ENCODE measurements around the gene SLC35F6. TPM values are rescaled to one million over a fixed set of nuclear protein-coding genes. Genes with fewer than 3 reads are reported as not detected.

Gene SLC35F6
- total and polyA plus RNA-seq, 4 donors: 14.8 to 49.9 (median 21.4) TPM

DNA sequence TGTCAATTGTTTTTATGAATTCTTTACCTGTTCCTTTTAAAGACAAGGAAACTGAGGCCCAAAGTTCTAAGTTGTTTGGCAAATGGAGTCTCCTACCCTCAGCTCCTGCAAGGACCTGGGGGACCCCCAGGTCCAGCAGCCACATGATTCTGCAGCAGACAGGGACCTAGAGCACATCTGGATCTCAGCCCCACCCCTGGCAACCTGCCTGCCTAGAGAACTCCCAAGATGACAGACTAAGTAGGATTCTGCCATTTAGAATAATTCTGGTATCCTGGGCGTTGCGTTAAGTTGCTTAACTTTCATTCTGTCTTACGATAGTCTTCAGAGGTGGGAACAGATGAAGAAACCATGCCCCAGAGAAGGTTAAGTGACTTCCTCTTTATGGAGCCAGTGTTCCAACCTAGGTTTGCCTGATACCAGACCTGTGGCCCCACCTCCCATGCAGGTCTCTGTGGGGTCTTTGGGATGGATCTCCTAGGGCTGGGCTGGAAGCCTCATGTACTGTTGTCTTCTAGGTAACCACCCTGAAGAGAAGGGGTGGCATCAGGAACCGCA, 16.2 kb downstream of the SLC35F6 start:
- H3K27ac ChIP-seq (ENCODE audit: low read depth in 1 of 2, low read length in 1 of 2): no peak overlapping the region
- peaks cover 6 to 41% (median 19%) of the 10 kb centered on the region in 4 donors for H3K36me3 ChIP-seq (ENCODE audit: control insufficient read depth in 4 of 4, insufficient read depth in 4 of 4, low read length in 4 of 4)

DNA sequence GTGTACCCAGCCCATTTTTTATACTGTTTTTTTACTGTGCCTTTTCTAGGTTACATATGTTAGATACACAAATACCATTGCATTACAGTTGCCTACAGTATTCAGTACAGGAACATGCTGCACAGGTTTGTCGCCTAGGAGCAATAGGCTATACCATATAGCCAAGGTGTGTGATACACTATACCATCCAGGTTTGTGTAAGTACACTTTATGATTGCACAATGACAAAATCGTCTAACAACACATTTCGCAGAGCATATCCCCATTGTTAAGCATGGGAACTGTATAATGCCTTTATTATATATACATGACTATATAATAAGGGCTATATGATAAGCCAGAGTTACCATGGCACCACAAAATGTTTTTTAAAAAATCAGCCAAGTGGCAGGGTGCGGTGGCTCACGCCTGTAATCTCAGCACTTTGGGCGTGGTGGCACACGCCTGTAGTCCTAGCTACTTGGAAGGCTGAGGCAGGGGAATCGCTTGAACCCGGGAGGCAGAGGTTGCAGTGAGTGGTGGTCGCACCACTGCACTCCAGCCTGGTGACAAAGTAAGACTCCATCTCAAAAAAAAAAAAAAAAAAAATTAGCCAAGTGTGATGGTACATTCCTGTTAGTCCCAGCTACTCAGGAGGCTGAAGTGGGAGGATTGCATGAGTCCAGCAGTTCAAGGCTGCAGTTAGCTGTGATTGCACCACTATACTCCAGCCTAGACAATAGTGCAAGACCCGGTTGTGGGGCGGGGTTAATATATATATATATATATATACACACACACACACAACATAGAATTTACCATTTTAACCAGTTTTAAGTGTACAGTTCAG, 19.0 kb downstream of the SLC35F6 start:
- no peak for DNase-seq
- H3K27ac ChIP-seq (ENCODE audit: low read depth in 1 of 2, low read length in 1 of 2): no peak overlapping the region
- no peak for ATAC-seq (ENCODE audit: insufficient read depth, low FRiP score)
- H3K9ac ChIP-seq (ENCODE audit: insufficient read depth in 1 of 2, low read length in 2 of 2): no peak overlapping the region
- TF ChIP-seq, protein P1, sequence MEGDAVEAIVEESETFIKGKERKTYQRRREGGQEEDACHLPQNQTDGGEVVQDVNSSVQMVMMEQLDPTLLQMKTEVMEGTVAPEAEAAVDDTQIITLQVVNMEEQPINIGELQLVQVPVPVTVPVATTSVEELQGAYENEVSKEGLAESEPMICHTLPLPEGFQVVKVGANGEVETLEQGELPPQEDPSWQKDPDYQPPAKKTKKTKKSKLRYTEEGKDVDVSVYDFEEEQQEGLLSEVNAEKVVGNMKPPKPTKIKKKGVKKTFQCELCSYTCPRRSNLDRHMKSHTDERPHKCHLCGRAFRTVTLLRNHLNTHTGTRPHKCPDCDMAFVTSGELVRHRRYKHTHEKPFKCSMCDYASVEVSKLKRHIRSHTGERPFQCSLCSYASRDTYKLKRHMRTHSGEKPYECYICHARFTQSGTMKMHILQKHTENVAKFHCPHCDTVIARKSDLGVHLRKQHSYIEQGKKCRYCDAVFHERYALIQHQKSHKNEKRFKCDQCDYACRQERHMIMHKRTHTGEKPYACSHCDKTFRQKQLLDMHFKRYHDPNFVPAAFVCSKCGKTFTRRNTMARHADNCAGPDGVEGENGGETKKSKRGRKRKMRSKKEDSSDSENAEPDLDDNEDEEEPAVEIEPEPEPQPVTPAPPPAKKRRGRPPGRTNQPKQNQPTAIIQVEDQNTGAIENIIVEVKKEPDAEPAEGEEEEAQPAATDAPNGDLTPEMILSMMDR (IDR thresholded peaks at IDR 0.05; ENCODE audit: control extremely low read depth, extremely low read depth): no peak
- H3K27me3 ChIP-seq (ENCODE audit: control insufficient read depth in 3 of 3, insufficient read depth in 3 of 3, low read length in 2 of 3): no peaks in the 10 kb centered on the region
- peaks cover 0 to 1% (median 0%) of the 10 kb centered on the region in 4 donors for H3K9me3 ChIP-seq (ENCODE audit: control insufficient read depth in 4 of 4, insufficient read depth in 3 of 4, low read length in 3 of 4)
- peaks cover 0 to 21% (median 8%) of the 10 kb centered on the region in 4 donors for H3K36me3 ChIP-seq (ENCODE audit: control insufficient read depth in 4 of 4, insufficient read depth in 4 of 4, low read length in 4 of 4)
- H3K4me1 ChIP-seq (ENCODE audit: control insufficient read depth in 5 of 5, insufficient read depth in 5 of 5, low read length in 5 of 5): peaks cover 0 to 6% (median 5%) of the 10 kb centered on the region in 5 donors
- 86 to 89% methylated on average over 12 of the region's 12 CpGs for WGBS, 2 donors
- no peak overlapping the region for H3K4me3 ChIP-seq

More for the DNA sequence above, 16.2 kb downstream of the SLC35F6 start:
- WGBS, 2 donors: 43 to 84% methylated on average over 4 of the region's 4 CpGs
- Histone ChIP-seq H3K4me3 (no peak overlapping the region), H3K9me3 (ENCODE audit: control insufficient read depth in 4 of 4, insufficient read depth in 3 of 4, low read length in 3 of 4) (peaks cover 0 to 2% (median 0%) of the 10 kb centered on the region in 4 donors), H3K4me1 (ENCODE audit: control insufficient read depth in 5 of 5, insufficient read depth in 5 of 5, low read length in 5 of 5) (peaks cover 0 to 5% (median 0%) of the 10 kb centered on the region in 5 donors), H3K27me3 (ENCODE audit: control insufficient read depth in 3 of 3, insufficient read depth in 3 of 3, low read length in 2 of 3) (no peaks in the 10 kb centered on the region), H3K9ac (ENCODE audit: insufficient read depth in 1 of 2, low read length in 2 of 2) (no peak overlapping the region)
- TF ChIP-seq, protein P1 (IDR thresholded peaks at IDR 0.05; ENCODE audit: control extremely low read depth, extremely low read depth): no peak
- DNase-seq (no peak), ATAC-seq (ENCODE audit: insufficient read depth, low FRiP score) (no peak)

DNA sequence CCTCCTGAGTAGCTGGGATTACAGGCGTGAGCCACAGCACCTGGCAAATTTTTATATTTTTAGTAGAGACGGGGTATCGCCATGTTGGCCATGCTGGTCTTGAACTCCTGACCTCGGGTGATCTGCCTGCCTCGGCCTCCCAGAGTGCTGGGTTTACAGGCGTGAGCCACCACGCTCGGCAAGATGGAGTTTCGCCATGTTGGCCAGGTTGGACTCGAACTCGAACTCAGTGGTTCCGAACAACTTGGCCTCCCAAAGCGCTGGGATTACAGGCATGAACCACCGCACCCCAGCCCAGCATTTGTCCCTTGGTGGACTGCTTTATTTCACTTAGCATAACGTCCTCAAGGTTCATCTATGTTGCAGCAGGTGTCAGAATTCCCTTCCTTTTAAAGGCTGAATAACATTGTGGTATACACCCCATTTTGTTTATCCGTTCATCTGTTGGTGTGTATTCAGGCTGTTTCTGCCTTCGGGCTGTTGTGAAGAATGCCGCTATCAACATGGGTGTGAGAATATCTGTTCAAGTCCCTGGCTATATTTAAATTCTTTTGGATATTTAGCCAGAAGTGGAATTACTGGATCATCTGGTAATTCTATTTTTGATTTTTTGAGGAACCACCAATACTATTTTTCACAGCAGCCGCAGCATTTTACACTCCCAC, 20.6 kb downstream of the SLC35F6 start:
- ATAC-seq (ENCODE audit: insufficient read depth, low FRiP score): no peak
- Histone ChIP-seq H3K27me3 (ENCODE audit: control insufficient read depth in 3 of 3, insufficient read depth in 3 of 3, low read length in 2 of 3) (no peaks in the 10 kb centered on the region), H3K36me3 (ENCODE audit: control insufficient read depth in 4 of 4, insufficient read depth in 4 of 4, low read length in 4 of 4) (peaks cover 0 to 11% (median 0%) of the 10 kb centered on the region in 4 donors), H3K4me3 (no peak overlapping the region), H3K4me1 (ENCODE audit: control insufficient read depth in 5 of 5, insufficient read depth in 5 of 5, low read length in 5 of 5) (peaks cover 0 to 8% (median 5%) of the 10 kb centered on the region in 5 donors), H3K9ac (ENCODE audit: insufficient read depth in 1 of 2, low read length in 2 of 2) (peak overlapping the region in 1 of 2 donors; percentile 73), H3K9me3 (ENCODE audit: control insufficient read depth in 4 of 4, insufficient read depth in 3 of 4, low read length in 3 of 4) (no peaks in the 10 kb centered on the region), H3K27ac (ENCODE audit: low read depth in 1 of 2, low read length in 1 of 2) (no peak overlapping the region)
- TF ChIP-seq, protein P1 (IDR thresholded peaks at IDR 0.05; ENCODE audit: control extremely low read depth, extremely low read depth): no peak
- DNase-seq: no peak
- WGBS, 2 donors: 95 to 96% methylated on average over 19 of the region's 19 CpGs

Data from lung (tissue), 12 donors.